Upper lobe of left lung (tissue), 6 donors: ENCODE measurements around the gene TMUB1. TPM values are rescaled to one million over a fixed set of nuclear protein-coding genes. Genes with fewer than 3 reads are reported as not detected.
A peak's percentile ranks its signal among the peaks of the same experiment; 100 is the strongest.

Experiments
- ATAC-seq, 2 donors: fragments of 200-7000 bp; cut with Tn5 transposase; one replicate each; pipeline ENCODE4 v1.9.1; 2022; ENCODE audit warnings: mild to moderate bottlenecking in 2 of 2, moderate library complexity in 2 of 2; ENCODE audit not compliant: low FRiP score in 2 of 2
- DNase-seq, 2 donors: peaks; one replicate each; pipeline ENCODE4 v3.0.0-alpha.2; 2019 to 2020
- H3K27ac ChIP-seq, 4 donors: fragments of 200-600 bp; sonication (generic); one replicate each; pipeline ENCODE4 v1.5.1; 2016 to 2019
- H3K27me3 ChIP-seq, 4 donors: fragments of 200-600 bp; sonication (generic); one replicate each; pipeline ENCODE4 v1.5.1; 2017 to 2019
- H3K36me3 ChIP-seq, 4 donors: fragments of 200-600 bp; sonication (generic); one replicate each; pipeline ENCODE4 v1.5.1; 2016 to 2019
- H3K4me1 ChIP-seq, 4 donors: fragments of 200-600 bp; sonication (generic); one replicate each; pipeline ENCODE4 v1.5.1; 2018 to 2019
- H3K4me3 ChIP-seq, 4 donors: fragments of 200-600 bp; sonication (generic); one replicate each; pipeline ENCODE4 v1.5.1; 2017 to 2019; ENCODE audit warnings: mild to moderate bottlenecking in 2 of 4, moderate library complexity in 1 of 4
- H3K9me3 ChIP-seq, 4 donors: fragments of 200-600 bp; sonication (generic); one replicate each; pipeline ENCODE4 v1.5.1; 2018 to 2019
- CTCF ChIP-seq, 6 experiments: fragments of 450-650 bp in 4 of 6; fragments of 200-600 bp in 2 of 6; sonication (generic) in 2 of 6; IDR thresholded peaks; one replicate each; pipeline ENCODE4 v1.5.1; 2016 to 2019; ENCODE audit warnings: antibody characterized with exemption in 6 of 6
- EP300 ChIP-seq, 4 donors: sonication (generic); formaldehyde crosslinking; IDR thresholded peaks; one replicate each; pipeline ENCODE4 v1.5.1; 2017; ENCODE audit warnings: antibody characterized with exemption in 4 of 4, control low read depth in 2 of 4
- POLR2A ChIP-seq, 4 donors: fragments of 450-650 bp; IDR thresholded peaks; one replicate each; pipeline ENCODE4 v1.5.1; 2016 to 2017; ENCODE audit warnings: antibody characterized with exemption in 4 of 4, mild to moderate bottlenecking in 2 of 4
- POLR2AphosphoS5 ChIP-seq, 2 donors: sonication (generic); formaldehyde crosslinking; IDR thresholded peaks; one replicate each; pipeline ENCODE4 v1.5.1; 2017; ENCODE audit warnings: antibody characterized with exemption in 2 of 2
- WGBS, 2 donors: methylation state at CpG; one replicate each; pipeline ENCODE4 v1.1.5; 2017 to 2018; 5-methylcytosine and 5-hydroxymethylcytosine counted together
- total RNA-seq, 6 donors: library from RNA; depleted of rRNA in 4 of 6; stranded (reverse); fragments of >200 nt in 4 of 6; gene quantifications; one replicate each; pipeline versions ENCODE4 v1.1.0 to v1.2.1, GENCODE V29; 2016 to 2021
- donor health status: DM: no; HTN: no; CAD: no; lungs with moderate emphysema.
- donor health status: DM: no; HTN: yes; CAD: no; lungs with severe emphysema.

TMUB1 gene
- total RNA-seq, 6 donors from 2014 or later: 35.3 to 72.9 (median 51.6) TPM

- Histone ChIP-seq H3K9me3 (no peaks in the 10 kb centered on the region), H3K4me1 (peaks cover 0 to 8% (median 3%) of the 10 kb centered on the region in 4 donors), H3K27me3 (no peaks in the 10 kb centered on the region), H3K4me3 (no peak overlapping the region), H3K27ac (no peak overlapping the region), H3K36me3 (peaks cover 49 to 98% (median 91%) of the 10 kb centered on the region in 4 donors)
- 84 to 89% methylated on average over 12 of the region's 12 CpGs for WGBS, 2 donors
- ATAC-seq (no peak), DNase-seq (no peak)
- TF ChIP-seq POLR2AphosphoS5 (IDR thresholded peaks at IDR 0.05) (no peak), EP300 (IDR thresholded peaks at IDR 0.05) (no peak), CTCF (IDR thresholded peaks at IDR 0.05) (no peak), POLR2A (IDR thresholded peaks at IDR 0.05) (no peak)
These were observed 15.1 kb downstream of the TMUB1 start for GRCh38 chr7:151068069-151068773.

- Histone ChIP-seq H3K27me3 (no peaks in the 10 kb centered on the region), H3K4me3 (no peak overlapping the region), H3K36me3 (peaks cover 43 to 85% (median 77%) of the 10 kb centered on the region in 4 donors), H3K27ac (no peak overlapping the region), H3K9me3 (no peaks in the 10 kb centered on the region), H3K4me1 (peaks cover 10 to 26% (median 19%) of the 10 kb centered on the region in 4 donors)
- TF ChIP-seq POLR2AphosphoS5 (IDR thresholded peaks at IDR 0.05) (no peak), EP300 (IDR thresholded peaks at IDR 0.05) (no peak), POLR2A (IDR thresholded peaks at IDR 0.05) (no peak), CTCF (IDR thresholded peaks at IDR 0.05) (no peak)
- ATAC-seq (no peak), DNase-seq (peak in 1 of 2 donors; percentile 75)
- 94 to 96% methylated on average over 28 to 38 of the region's 39 CpGs for WGBS, 2 donors
These were observed 16.9 kb downstream of the TMUB1 start for GRCh38 chr7:151066273-151066974.

- H3K36me3 ChIP-seq: peaks cover 41 to 76% (median 68%) of the 10 kb centered on the region in 4 donors
- TF ChIP-seq POLR2A (IDR thresholded peaks at IDR 0.05) (no peak), POLR2AphosphoS5 (IDR thresholded peaks at IDR 0.05) (no peak), EP300 (IDR thresholded peaks at IDR 0.05) (no peak), CTCF (IDR thresholded peaks at IDR 0.05) (no peak)
- H3K4me3 ChIP-seq: no peak overlapping the region
- H3K27me3 ChIP-seq: no peaks in the 10 kb centered on the region
- 93 to 95% methylated on average over 14 of the region's 14 CpGs for WGBS, 2 donors
- DNase-seq (peak in 1 of 2 donors; percentile 69), ATAC-seq (no peak)
- no peaks in the 10 kb centered on the region for H3K9me3 ChIP-seq
- peaks cover 19 to 35% (median 29%) of the 10 kb centered on the region in 4 donors for H3K4me1 ChIP-seq
- no peak overlapping the region for H3K27ac ChIP-seq
These were observed 17.8 kb downstream of the TMUB1 start for GRCh38 chr7:151065516-151065915.

- H3K9me3 ChIP-seq: no peaks in the 10 kb centered on the region
- TF ChIP-seq POLR2A (IDR thresholded peaks at IDR 0.05) (no peak), POLR2AphosphoS5 (IDR thresholded peaks at IDR 0.05) (no peak), CTCF (IDR thresholded peaks at IDR 0.05) (no peak), EP300 (IDR thresholded peaks at IDR 0.05) (no peak)
- ATAC-seq: no peak
- no peak overlapping the region for H3K4me3 ChIP-seq
- peak in 1 of 2 donors; percentile 20 for DNase-seq
- no peak overlapping the region for H3K27ac ChIP-seq
- 92 to 93% methylated on average over 5 to 6 of the region's 6 CpGs for WGBS, 2 donors
- H3K27me3 ChIP-seq: no peaks in the 10 kb centered on the region
- H3K4me1 ChIP-seq: peaks cover 23 to 39% (median 34%) of the 10 kb centered on the region in 4 donors
- peaks cover 36 to 71% (median 63%) of the 10 kb centered on the region in 4 donors for H3K36me3 ChIP-seq
These were observed 18.3 kb downstream of the TMUB1 start for GRCh38 chr7:151064993-151065392.
